Muscle layer of duodenum (tissue), 2 donors: ENCODE measurements around the gene PPP6R3.
"Not testable (repeated sequence)": the region's sequence is repeated elsewhere in the genome, so short reads cannot be mapped to it uniquely, and the experiment has no call there.

ENCODE experiments used
- H3K27ac ChIP-seq: one replicate; pipeline ENCODE4 v1.7.0; 2013; ENCODE audit warnings: mild to moderate bottlenecking, low read length
- H3K27me3 ChIP-seq: one replicate; pipeline ENCODE4 v1.7.0; 2013; ENCODE audit warnings: low read depth, mild to moderate bottlenecking, control low read depth, low read length
- H3K36me3 ChIP-seq, 2 donors: one replicate each; pipeline ENCODE4 v1.7.0; 2013; ENCODE audit warnings: low read length in 2 of 2, control low read depth in 1 of 2, mild to moderate bottlenecking in 1 of 2; ENCODE audit not compliant: insufficient read depth in 2 of 2, control insufficient read depth in 1 of 2
- H3K4me1 ChIP-seq, 2 donors: one replicate each; pipeline ENCODE4 v1.7.0; 2013; ENCODE audit warnings: low read length in 2 of 2, mild to moderate bottlenecking in 2 of 2, control low read depth in 1 of 2, moderate library complexity in 1 of 2; ENCODE audit not compliant: insufficient read depth in 2 of 2, control insufficient read depth in 1 of 2
- H3K4me3 ChIP-seq, 2 donors: one replicate each; pipeline ENCODE4 v1.7.0; 2013; ENCODE audit warnings: low read length in 2 of 2, low read depth in 1 of 2, mild to moderate bottlenecking in 1 of 2
- H3K9me3 ChIP-seq, 2 donors: one replicate each; pipeline ENCODE4 v1.7.0; 2013; ENCODE audit warnings: low read length in 2 of 2, control low read depth in 1 of 2, mild to moderate bottlenecking in 1 of 2; ENCODE audit not compliant: control insufficient read depth in 1 of 2
- donor health status: healthy.

Gene PPP6R3

DNA sequence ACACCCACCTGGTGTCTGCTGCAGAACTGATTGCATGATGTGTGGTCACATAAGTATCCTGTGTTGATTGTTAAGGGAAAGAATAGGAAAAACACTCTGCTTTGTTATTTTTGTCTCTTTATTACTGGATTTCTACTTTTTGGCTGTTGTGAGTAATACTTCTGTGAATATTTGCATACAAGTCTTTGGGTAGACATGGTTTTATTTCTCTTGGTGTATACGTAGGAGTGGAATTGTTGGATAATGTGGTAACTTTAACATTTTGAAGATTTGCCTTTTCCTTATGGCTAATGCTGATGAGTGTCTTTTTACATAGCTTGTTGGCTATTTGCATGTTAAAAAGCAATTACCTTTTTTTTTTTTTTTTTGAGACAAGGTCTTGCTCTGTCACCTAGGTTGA, 13.1 kb downstream of the PPP6R3 start:
- peaks cover 20 to 48% of the 10 kb centered on the region in 2 donors for H3K4me1 ChIP-seq
- no peaks in the 10 kb centered on the region for H3K27me3 ChIP-seq
- no peak overlapping the region for H3K27ac ChIP-seq
- H3K36me3 ChIP-seq = peaks cover 0 to 4% of the 10 kb centered on the region in 2 donors
- no peaks in the 10 kb centered on the region for H3K9me3 ChIP-seq
- H3K4me3 ChIP-seq = no peak overlapping the region

DNA sequence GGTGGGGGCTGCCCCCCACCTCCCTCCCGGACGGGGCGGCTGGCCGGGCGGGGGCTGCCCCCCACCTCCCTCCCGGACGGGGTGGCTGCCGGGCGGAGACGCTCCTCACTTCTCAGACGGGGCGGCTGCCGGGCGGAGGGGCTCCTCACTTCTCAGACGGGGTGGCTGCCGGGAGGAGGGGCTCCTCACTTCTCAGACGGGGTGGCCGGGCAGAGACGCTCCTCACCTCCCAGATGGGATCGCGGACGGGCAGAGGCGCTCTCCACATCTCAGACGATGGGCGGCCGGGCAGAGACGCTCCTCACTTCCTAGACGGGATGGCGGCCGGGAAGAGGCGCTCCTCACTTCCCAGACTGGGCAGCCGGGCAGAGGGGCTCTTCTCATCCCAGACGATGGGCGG, 15.1 kb downstream of the PPP6R3 start:
- not testable (repeated sequence) for H3K4me3 ChIP-seq, H3K36me3 ChIP-seq, H3K27ac ChIP-seq, H3K27me3 ChIP-seq, H3K9me3 ChIP-seq
- H3K4me1 ChIP-seq = peaks cover 14 to 41% of the 10 kb centered on the region in 2 donors

DNA sequence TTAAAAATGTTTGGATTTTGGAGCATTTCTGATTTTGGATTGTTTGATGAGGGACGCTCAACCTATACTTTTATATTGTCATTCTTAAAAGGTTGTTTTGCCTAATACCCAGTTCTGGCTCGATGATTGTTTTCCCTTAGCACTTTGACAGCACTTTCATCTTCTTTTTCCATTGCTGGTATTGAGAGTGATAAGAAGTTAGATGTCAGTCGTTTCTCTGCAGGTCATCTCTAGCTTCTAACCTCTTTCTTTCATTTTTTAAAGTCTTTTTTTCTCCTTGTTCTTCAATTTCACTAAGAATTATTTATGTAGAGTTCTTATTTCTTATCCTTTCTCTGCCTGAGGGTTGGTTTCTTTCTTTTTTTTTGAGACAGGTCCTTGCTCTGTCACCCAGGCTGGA, 18.8 kb downstream of the PPP6R3 start:
- H3K4me3 ChIP-seq = no peak overlapping the region
- H3K4me1 ChIP-seq = peaks cover 9 to 32% of the 10 kb centered on the region in 2 donors
- no peak overlapping the region for H3K27ac ChIP-seq

DNA sequence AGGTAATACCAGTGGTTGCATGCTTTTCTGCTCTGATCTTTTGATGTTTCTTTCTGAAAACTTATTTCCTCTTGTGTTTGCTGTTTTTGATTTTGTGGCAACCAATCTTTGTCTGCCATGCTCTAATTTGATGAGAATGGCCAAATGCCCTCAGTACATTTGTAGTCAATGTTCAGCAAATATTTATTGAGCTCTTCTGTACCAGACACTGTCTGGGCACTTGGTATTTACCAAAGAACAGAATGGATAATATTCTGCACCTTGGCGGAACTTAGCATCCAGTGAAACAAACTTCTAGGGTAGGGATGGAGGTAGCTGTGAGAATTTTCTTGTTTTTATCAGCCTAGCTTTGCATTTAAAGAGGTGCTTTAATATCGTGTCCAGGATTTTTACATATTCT, 19.6 kb downstream of the PPP6R3 start:
- H3K27me3 ChIP-seq = no peaks in the 10 kb centered on the region
- H3K4me1 ChIP-seq = peaks cover 9 to 31% of the 10 kb centered on the region in 2 donors
- H3K27ac ChIP-seq = no peak overlapping the region
- no peaks in the 10 kb centered on the region for H3K9me3 ChIP-seq
- no peak overlapping the region for H3K4me3 ChIP-seq
- H3K36me3 ChIP-seq = no peaks in the 10 kb centered on the region

More for the DNA sequence above, 18.8 kb downstream of the PPP6R3 start:
- H3K36me3 ChIP-seq = no peaks in the 10 kb centered on the region
- H3K27me3 ChIP-seq = no peaks in the 10 kb centered on the region
- no peaks in the 10 kb centered on the region for H3K9me3 ChIP-seq

DNA sequence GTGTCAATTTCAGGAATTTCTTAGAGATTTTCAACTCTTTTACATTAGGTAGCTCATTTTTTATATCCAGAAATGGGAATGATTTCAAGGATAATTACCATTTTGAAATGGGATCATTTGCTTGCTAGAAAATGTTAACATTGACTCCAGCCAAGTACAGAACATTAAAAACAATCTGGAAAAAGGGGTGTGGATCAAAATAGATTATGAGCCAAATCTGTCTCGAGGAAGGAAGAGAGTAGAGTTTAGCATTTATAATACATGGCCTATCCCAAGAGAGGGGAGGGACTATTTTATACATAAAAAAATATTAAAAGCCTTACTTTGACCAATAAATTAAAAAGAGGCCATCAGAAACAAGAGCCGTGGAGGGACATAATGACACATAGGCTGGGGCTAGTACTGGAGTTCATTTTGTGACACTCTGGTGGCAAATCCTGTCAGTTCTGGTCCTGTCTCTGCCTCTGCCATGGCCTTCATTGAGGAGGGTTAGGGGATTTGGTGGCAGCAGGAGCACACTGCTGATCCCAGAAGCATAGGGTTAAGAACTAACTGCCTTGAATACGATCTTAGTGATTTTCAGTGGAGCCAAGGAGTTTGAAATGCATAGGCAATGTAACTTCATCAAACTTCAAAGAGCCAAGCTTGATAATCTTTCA, 20.4 kb downstream of the PPP6R3 start:
- Histone ChIP-seq H3K4me3 (no peak overlapping the region), H3K27me3 (no peaks in the 10 kb centered on the region), H3K9me3 (no peaks in the 10 kb centered on the region), H3K4me1 (peaks cover 9 to 31% of the 10 kb centered on the region in 2 donors), H3K27ac (no peak overlapping the region), H3K36me3 (no peaks in the 10 kb centered on the region)

DNA sequence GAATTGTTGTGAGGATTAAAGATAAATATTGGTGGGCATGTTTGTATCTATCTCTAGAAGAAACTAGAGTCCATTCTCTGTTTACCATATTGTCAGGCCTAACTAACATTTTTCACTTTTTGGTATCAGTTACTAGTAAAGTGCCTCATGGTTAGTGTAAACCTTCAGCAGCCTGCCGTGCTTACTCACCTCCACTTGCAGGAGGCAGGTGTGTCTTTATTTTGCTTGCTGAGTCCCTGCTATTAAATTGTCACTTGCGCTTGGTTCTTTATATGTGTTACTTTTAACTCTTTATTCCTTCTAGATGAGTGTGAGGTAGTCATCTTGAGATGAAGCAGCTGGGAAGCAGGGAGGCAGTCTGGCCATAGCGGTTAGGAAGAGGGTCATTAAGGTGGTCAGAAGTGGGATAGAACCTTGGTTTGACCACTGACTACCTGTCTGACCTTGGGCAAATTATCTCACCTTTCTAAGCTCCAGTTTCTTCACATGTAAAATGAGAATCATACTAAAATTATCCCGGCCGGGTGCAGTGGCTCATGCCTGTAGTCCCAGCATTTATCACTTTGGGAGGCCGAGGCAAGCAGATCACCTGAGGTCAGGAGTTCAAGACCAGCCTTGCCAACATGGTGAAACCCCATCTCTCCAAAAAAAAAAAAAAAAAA, 21.2 kb downstream of the PPP6R3 start:
- no peak overlapping the region for H3K27ac ChIP-seq

DNA sequence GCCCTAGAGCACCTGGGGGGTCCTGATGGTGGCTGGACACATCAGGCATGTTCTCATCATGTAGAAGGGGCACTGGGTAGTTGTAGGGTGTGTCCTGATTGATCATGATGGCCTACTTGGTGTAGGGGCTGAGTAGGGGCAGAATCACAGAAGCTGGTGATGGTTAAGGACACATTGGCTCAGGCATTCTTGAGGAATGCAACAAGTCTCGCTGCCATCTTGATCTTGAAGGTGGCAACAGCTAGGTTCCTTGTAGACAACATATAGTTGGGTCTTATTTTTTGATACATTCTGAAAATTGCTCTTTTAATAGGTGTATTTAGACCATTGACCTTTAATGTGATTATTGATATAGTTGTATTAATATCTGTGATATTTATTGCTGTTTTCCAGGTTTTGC, 28.1 kb downstream of the PPP6R3 start:
- H3K4me1 ChIP-seq = peaks cover 0 to 17% of the 10 kb centered on the region in 2 donors
- H3K36me3 ChIP-seq = no peaks in the 10 kb centered on the region
- no peak overlapping the region for H3K27ac ChIP-seq
- no peak overlapping the region for H3K4me3 ChIP-seq
- H3K9me3 ChIP-seq = no peaks in the 10 kb centered on the region
- no peaks in the 10 kb centered on the region for H3K27me3 ChIP-seq

More for the DNA sequence above, 21.2 kb downstream of the PPP6R3 start:
- Histone ChIP-seq H3K4me3 (no peak overlapping the region), H3K36me3 (no peaks in the 10 kb centered on the region), H3K27me3 (no peaks in the 10 kb centered on the region), H3K4me1 (peaks cover 9 to 31% of the 10 kb centered on the region in 2 donors), H3K9me3 (no peaks in the 10 kb centered on the region)

DNA sequence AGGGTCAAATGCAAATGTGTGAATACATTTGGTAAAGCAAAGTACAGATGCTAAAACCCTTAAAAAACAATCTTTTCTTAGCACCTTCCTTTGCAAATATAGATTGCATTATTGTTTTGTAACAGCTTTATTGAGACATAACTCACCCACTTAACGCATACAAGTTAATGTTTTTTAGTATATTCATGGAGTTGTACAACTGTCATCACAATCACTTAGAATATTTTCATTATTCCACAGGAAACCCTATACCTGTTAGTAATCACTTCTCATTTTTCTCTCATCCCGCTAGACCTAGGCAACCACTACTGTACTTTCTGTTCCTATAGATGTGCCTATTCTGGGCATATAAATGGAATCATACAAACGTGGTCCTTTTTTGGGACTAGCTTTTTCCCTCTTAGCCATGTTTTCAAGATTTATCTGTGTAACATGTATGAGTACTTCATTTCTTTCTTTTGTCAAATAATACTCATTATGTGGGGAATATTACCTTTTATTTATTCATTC, 34.7 kb downstream of the PPP6R3 start:
- Histone ChIP-seq H3K9me3 (no peaks in the 10 kb centered on the region), H3K36me3 (no peaks in the 10 kb centered on the region), H3K4me3 (no peak overlapping the region), H3K4me1 (peaks cover 17 to 37% of the 10 kb centered on the region in 2 donors), H3K27me3 (no peaks in the 10 kb centered on the region), H3K27ac (no peak overlapping the region)

DNA sequence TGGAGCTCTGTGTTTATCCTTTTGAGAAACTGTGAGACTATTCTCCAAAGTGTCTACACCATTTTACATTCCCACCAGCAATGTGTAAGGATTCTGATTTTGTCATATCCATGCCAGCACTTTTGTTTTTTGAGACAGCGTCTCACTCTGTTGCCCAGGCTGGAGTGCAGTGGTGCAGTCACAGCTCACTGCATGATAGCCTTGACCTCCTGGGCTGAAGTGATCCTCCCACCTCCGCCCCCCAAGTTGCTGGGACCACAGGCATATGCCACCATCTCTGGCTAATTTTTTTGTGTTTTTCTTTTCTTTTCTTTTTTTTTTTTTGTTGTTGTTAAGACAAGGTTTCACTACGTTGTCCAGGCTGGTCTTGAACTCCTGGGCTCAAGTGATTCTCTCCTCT, 35.3 kb downstream of the PPP6R3 start:
- H3K27ac ChIP-seq = no peak overlapping the region
- no peaks in the 10 kb centered on the region for H3K27me3 ChIP-seq
- H3K4me3 ChIP-seq = no peak overlapping the region
- no peaks in the 10 kb centered on the region for H3K9me3 ChIP-seq
- no peaks in the 10 kb centered on the region for H3K36me3 ChIP-seq
- H3K4me1 ChIP-seq = peaks cover 17 to 38% of the 10 kb centered on the region in 2 donors

DNA sequence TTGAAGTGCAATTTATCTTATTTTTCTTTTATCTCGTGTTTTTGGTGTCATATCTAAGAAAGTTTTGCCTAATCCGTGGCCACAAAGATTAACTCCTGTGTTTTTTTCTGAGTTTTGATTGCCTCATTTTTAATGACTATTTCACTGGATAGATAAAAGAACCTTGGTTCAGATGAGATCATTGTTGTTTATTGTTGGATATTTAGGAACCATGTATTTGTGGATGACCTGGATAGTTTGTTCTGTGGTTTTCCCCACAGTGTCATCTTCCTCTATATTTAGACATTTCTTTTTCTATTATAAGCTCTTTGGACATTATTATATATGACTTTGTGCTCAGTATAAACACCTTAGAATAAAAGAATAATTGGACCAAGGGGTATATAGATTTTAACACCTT, 37.2 kb downstream of the PPP6R3 start:
- Histone ChIP-seq H3K9me3 (no peaks in the 10 kb centered on the region), H3K36me3 (no peaks in the 10 kb centered on the region), H3K27me3 (no peaks in the 10 kb centered on the region), H3K27ac (no peak overlapping the region), H3K4me3 (no peak overlapping the region), H3K4me1 (peaks cover 17 to 43% of the 10 kb centered on the region in 2 donors)

DNA sequence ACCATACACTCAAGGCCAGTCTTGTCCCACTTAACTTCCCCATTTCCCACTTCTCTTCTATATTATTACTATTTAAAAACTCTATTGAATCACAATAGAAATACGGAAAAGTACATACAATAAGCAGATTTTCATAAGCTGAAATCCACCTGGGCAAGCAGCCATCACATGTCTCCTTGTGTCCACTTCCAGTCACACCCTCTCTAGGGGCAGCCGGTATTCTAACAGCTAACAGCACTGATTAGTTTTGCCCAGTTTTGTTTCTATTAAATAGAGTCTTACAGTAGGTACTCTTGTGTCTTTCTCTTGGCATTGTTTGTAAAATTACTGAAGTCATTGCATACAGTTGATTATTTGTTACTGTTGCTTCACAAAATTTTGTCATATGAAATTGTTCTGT, 37.8 kb downstream of the PPP6R3 start:
- Histone ChIP-seq H3K9me3 (no peaks in the 10 kb centered on the region), H3K27ac (no peak overlapping the region), H3K4me1 (peaks cover 20 to 49% of the 10 kb centered on the region in 2 donors), H3K27me3 (no peaks in the 10 kb centered on the region), H3K36me3 (no peaks in the 10 kb centered on the region), H3K4me3 (no peak overlapping the region)
